Neural progenitor cell (in vitro differentiated cells): ENCODE data around the gene TMEM14C. TPM values are rescaled to one million over a fixed set of nuclear protein-coding genes. Genes with fewer than 3 reads are reported as not detected.
A peak's percentile ranks its signal among the peaks of the same experiment; 100 is the strongest.

Experiments used
- DNase-seq: peaks from one replicate; pipeline ENCODE4 v3.0.0-alpha.2; 2016; ENCODE audit warnings: low spot score
- H2AFZ ChIP-seq: fragments of 200-600 bp; sonication (generic); replicated peaks from 2 replicates; pipeline ENCODE4 v1.6.1; 2016; ENCODE audit warnings: antibody characterized with exemption
- H3F3A ChIP-seq: fragments of 200-600 bp; sonication (generic); 2 replicates; pipeline ENCODE4 v1.6.1; 2016; ENCODE audit warnings: antibody characterized with exemption, low read depth
- H3K27ac ChIP-seq: fragments of 200-600 bp; sonication (generic); 2 replicates; pipeline ENCODE4 v1.5.1; 2016; ENCODE audit warnings: mild to moderate bottlenecking
- H3K27me3 ChIP-seq: fragments of 200-600 bp; sonication (generic); 2 replicates; pipeline ENCODE4 v1.6.1; 2016; ENCODE audit warnings: mild to moderate bottlenecking, moderate library complexity
- H3K36me3 ChIP-seq: fragments of 200-600 bp; sonication (generic); 2 replicates; pipeline ENCODE4 v1.5.1; 2016
- H3K4me1 ChIP-seq: fragments of 200-600 bp; sonication (generic); 2 replicates; pipeline ENCODE4 v1.6.1; 2016; ENCODE audit warnings: mixed run types
- H3K4me2 ChIP-seq: fragments of 200-600 bp; sonication (generic); 2 replicates; pipeline ENCODE4 v1.6.1; 2016
- H3K4me3 ChIP-seq: fragments of 200-600 bp; sonication (generic); 2 replicates; pipeline ENCODE4 v1.5.1; 2016
- H3K79me2 ChIP-seq: fragments of 200-600 bp; sonication (generic); 2 replicates; pipeline ENCODE4 v1.6.1; 2016; ENCODE audit warnings: low read depth
- H3K9ac ChIP-seq: fragments of 200-600 bp; sonication (generic); 2 replicates; pipeline ENCODE4 v1.6.1; 2016
- H3K9me3 ChIP-seq: fragments of 200-600 bp; sonication (generic); 2 replicates; pipeline ENCODE4 v1.5.1; 2016; ENCODE audit warnings: low read depth
- H4K20me1 ChIP-seq: fragments of 200-600 bp; sonication (generic); 2 replicates; pipeline ENCODE4 v1.6.1; 2016; ENCODE audit warnings: low read depth
- H3K27ac Mint-ChIP-seq: 3 replicates; pipeline ENCODE4 v1.8.0; 2021; ENCODE audit warnings: mixed read lengths
- H3K27me3 Mint-ChIP-seq: 2 replicates; pipeline ENCODE4 v1.8.0; 2022; ENCODE audit warnings: low read depth, mild to moderate bottlenecking, inconsistent platforms, moderate library complexity, mixed read lengths; ENCODE audit not compliant: insufficient read depth
- H3K36me3 Mint-ChIP-seq: 3 replicates; pipeline ENCODE4 v1.8.0; 2021; ENCODE audit warnings: mixed read lengths
- H3K4me1 Mint-ChIP-seq: 3 replicates; pipeline ENCODE4 v1.8.0; 2021; ENCODE audit warnings: mixed read lengths
- H3K4me3 Mint-ChIP-seq: 3 replicates; pipeline ENCODE4 v1.8.0; 2021; ENCODE audit warnings: mild to moderate bottlenecking, moderate library complexity, mixed read lengths
- H3K9me3 Mint-ChIP-seq: 3 replicates; pipeline ENCODE4 v1.8.0; 2020; ENCODE audit warnings: mixed read lengths
- EZH2 ChIP-seq: fragments of 200-600 bp; sonication (generic); IDR thresholded peaks from 2 replicates; pipeline ENCODE4 v1.6.1; 2017; ENCODE audit warnings: antibody characterized with exemption, mild to moderate bottlenecking, moderate library complexity
- EZH2phosphoT487 ChIP-seq: fragments of 200-600 bp; sonication (generic); IDR thresholded peaks from 2 replicates; pipeline ENCODE4 v1.6.1; 2017; ENCODE audit warnings: antibody characterized with exemption
- total RNA-seq: library from RNA; depleted of rRNA; stranded (reverse); fragments of >200 nt; gene quantifications from 2 replicates; pipeline ENCODE4 v1.2.3, GENCODE V29; 2015; ENCODE audit warnings: low replicate concordance
- TF ChIP-seq, protein P1 (sequence below): fragments of 200-600 bp; sonication (generic); IDR thresholded peaks from 2 replicates; pipeline ENCODE4 v1.5.1; 2017; ENCODE audit warnings: antibody characterized with exemption, mild to moderate bottlenecking

The TMEM14C gene
- total RNA-seq, 1 donor from 2014 or later = 315 TPM

- no peak overlapping the region for H3K4me2 ChIP-seq
- H4K20me1 ChIP-seq = no peaks in the 10 kb centered on the region
- H3K9me3 Mint-ChIP-seq = no peaks in the 10 kb centered on the region
- peaks cover 4% of the 10 kb centered on the region for H3K4me1 Mint-ChIP-seq
- no peak overlapping the region for H3K27ac Mint-ChIP-seq
- TF ChIP-seq EZH2 (no peak), EZH2phosphoT487 (no peak)
- TF ChIP-seq, protein P1, sequence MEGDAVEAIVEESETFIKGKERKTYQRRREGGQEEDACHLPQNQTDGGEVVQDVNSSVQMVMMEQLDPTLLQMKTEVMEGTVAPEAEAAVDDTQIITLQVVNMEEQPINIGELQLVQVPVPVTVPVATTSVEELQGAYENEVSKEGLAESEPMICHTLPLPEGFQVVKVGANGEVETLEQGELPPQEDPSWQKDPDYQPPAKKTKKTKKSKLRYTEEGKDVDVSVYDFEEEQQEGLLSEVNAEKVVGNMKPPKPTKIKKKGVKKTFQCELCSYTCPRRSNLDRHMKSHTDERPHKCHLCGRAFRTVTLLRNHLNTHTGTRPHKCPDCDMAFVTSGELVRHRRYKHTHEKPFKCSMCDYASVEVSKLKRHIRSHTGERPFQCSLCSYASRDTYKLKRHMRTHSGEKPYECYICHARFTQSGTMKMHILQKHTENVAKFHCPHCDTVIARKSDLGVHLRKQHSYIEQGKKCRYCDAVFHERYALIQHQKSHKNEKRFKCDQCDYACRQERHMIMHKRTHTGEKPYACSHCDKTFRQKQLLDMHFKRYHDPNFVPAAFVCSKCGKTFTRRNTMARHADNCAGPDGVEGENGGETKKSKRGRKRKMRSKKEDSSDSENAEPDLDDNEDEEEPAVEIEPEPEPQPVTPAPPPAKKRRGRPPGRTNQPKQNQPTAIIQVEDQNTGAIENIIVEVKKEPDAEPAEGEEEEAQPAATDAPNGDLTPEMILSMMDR = no peak
- no peak overlapping the region for H3K27ac ChIP-seq
- H2AFZ ChIP-seq = no peak overlapping the region
- no peaks in the 10 kb centered on the region for H3K27me3 ChIP-seq
- H3K4me3 ChIP-seq = no peak overlapping the region
- H3K9me3 ChIP-seq = no peaks in the 10 kb centered on the region
- H3K9ac ChIP-seq = no peak overlapping the region
- H3K27me3 Mint-ChIP-seq = no peaks in the 10 kb centered on the region
- DNase-seq = no peak
- H3K4me3 Mint-ChIP-seq = no peak overlapping the region
- H3K36me3 ChIP-seq = no peaks in the 10 kb centered on the region
- H3K36me3 Mint-ChIP-seq = no peaks in the 10 kb centered on the region
- H3K79me2 ChIP-seq = peaks cover 5% of the 10 kb centered on the region
- peaks cover 23% of the 10 kb centered on the region for H3F3A ChIP-seq
- peaks cover 21% of the 10 kb centered on the region for H3K4me1 ChIP-seq
Observed at GRCh38 chr6:10686901-10687300, 36.0 kb upstream of the TMEM14C start.

DNA sequence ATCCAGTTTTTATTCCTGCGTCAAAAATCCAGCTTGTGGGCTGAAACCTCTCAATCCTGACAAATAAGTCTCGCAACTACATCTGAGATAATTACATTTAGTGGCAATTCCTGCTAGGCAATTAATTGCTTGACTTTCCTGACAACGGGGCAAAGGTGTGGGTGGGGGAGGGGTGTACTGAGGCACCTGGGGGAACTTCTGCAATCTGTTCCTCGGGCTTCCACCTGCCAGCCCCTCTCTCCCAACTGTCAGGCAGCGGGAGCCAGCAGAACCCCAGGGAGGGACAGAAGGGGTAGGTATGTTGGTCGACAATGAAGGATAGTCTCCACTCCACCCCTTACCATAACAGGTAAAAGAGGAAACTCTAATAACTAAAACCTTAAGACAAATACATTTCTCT is 35.3 kb upstream of the TMEM14C start:
- Histone ChIP-seq H4K20me1 (no peaks in the 10 kb centered on the region), H3K4me2 (no peak overlapping the region), H3K27me3 (no peaks in the 10 kb centered on the region), H3F3A (peaks cover 30% of the 10 kb centered on the region), H3K27ac (no peak overlapping the region), H3K9ac (no peak overlapping the region), H3K36me3 (no peaks in the 10 kb centered on the region), H3K79me2 (peaks cover 8% of the 10 kb centered on the region), H2AFZ (no peak overlapping the region), H3K4me3 (no peak overlapping the region), H3K4me1 (peaks cover 28% of the 10 kb centered on the region), H3K9me3 (no peaks in the 10 kb centered on the region)
- no peak overlapping the region for H3K27ac Mint-ChIP-seq
- TF ChIP-seq, protein P1 = no peak
- TF ChIP-seq EZH2 = no peak
- H3K9me3 Mint-ChIP-seq = no peaks in the 10 kb centered on the region
- no peaks in the 10 kb centered on the region for H3K36me3 Mint-ChIP-seq
- H3K4me1 Mint-ChIP-seq = peaks cover 9% of the 10 kb centered on the region
- H3K27me3 Mint-ChIP-seq = no peaks in the 10 kb centered on the region
- H3K4me3 Mint-ChIP-seq = no peak overlapping the region
- no peak for DNase-seq

DNA sequence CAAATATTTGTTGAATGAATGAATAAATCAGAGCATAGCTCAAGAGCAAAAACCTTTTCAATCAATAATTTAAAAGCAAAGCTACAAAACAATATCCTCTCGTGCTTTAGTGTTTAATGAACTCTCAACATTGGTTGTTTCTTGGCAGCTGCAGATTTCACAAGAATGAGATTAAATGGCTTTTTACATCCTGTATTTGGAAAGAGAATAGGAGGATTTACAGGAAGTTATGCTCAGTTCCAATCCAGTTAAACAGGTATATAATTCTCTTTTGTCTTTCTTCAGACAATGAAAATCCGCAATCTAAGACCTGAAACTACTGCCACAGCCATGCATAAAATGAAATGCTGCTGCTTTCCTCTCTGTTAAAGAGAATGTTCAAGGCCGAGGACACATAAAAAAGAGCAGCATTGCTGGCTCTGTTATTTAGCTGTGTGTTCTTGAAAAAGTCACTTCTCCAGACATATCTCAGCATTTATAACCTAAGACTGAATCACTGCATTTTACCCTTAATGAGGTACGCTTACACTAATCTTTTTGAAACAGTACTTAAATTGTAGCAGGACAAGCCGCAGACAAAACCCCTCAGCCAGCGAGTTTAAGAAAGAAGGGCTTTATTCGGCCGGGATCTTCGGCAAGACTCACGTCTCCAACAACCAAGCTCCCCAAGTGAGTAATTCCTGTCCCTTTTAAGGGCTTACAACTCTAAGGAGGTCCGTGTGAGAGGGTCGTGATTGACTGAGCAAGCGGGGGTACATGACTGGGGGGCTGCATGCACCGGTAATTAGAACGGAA is 32.0 kb upstream of the TMEM14C start:
- H3K4me3 Mint-ChIP-seq = no peak overlapping the region
- H3K27me3 Mint-ChIP-seq = peaks cover 2% of the 10 kb centered on the region
- H3K4me3 ChIP-seq = peak overlapping the region; percentile 16
- peaks cover 52% of the 10 kb centered on the region for H3F3A ChIP-seq
- peaks cover 27% of the 10 kb centered on the region for H3K4me1 Mint-ChIP-seq
- no peak overlapping the region for H2AFZ ChIP-seq
- H3K36me3 Mint-ChIP-seq = no peaks in the 10 kb centered on the region
- H3K4me1 ChIP-seq = peaks cover 34% of the 10 kb centered on the region
- peak overlapping the region; percentile 99 for H3K27ac ChIP-seq
- peak overlapping the region; percentile 87 for H3K4me2 ChIP-seq
- DNase-seq = peak; percentile 60
- H3K36me3 ChIP-seq = no peaks in the 10 kb centered on the region
- H3K9me3 ChIP-seq = no peaks in the 10 kb centered on the region
- no peaks in the 10 kb centered on the region for H3K27me3 ChIP-seq
- H3K27ac Mint-ChIP-seq = no peak overlapping the region
- TF ChIP-seq EZH2phosphoT487 (no peak), EZH2 (no peak)
- TF ChIP-seq, protein P1 = no peak
- H3K9ac ChIP-seq = no peak overlapping the region
- peaks cover 33% of the 10 kb centered on the region for H3K79me2 ChIP-seq
- H4K20me1 ChIP-seq = no peaks in the 10 kb centered on the region
- no peaks in the 10 kb centered on the region for H3K9me3 Mint-ChIP-seq
